Nephron (organoid): ENCODE measurements around the gene CREB3L1.

Experiments used
- H3K27ac Mint-ChIP-seq, 3 experiments: 2 replicates each; pipeline ENCODE4 v1.8.0; 2020; ENCODE audit warnings: mixed read lengths in 3 of 3, mild to moderate bottlenecking in 2 of 3, moderate library complexity in 1 of 3
- H3K27me3 Mint-ChIP-seq: 2 replicates; pipeline ENCODE4 v1.8.0; 2021; ENCODE audit warnings: low read depth, mild to moderate bottlenecking, moderate library complexity, mixed read lengths
- H3K36me3 Mint-ChIP-seq: 2 replicates; pipeline ENCODE4 v1.8.0; 2020; ENCODE audit warnings: low read depth, mixed read lengths
- H3K4me1 Mint-ChIP-seq: 2 replicates; pipeline ENCODE4 v1.8.0; 2020; ENCODE audit warnings: mixed read lengths
- H3K4me3 Mint-ChIP-seq, 3 experiments: 2 replicates each; pipeline ENCODE4 v1.8.0; 2020; ENCODE audit warnings: mild to moderate bottlenecking in 3 of 3, mixed read lengths in 3 of 3, moderate library complexity in 2 of 3
- H3K9me3 Mint-ChIP-seq: 2 replicates; pipeline ENCODE4 v1.8.0; 2020; ENCODE audit warnings: mixed read lengths
- TF ChIP-seq, protein P1 (sequence below), 3 experiments: fragments of 200-600 bp; sonication (generic); IDR thresholded peaks; one replicate each; pipeline ENCODE4 v1.5.0; 2021; ENCODE audit warnings: antibody characterized with exemption in 3 of 3; ENCODE audit not compliant: unreplicated experiment in 3 of 3

CREB3L1 gene

DNA sequence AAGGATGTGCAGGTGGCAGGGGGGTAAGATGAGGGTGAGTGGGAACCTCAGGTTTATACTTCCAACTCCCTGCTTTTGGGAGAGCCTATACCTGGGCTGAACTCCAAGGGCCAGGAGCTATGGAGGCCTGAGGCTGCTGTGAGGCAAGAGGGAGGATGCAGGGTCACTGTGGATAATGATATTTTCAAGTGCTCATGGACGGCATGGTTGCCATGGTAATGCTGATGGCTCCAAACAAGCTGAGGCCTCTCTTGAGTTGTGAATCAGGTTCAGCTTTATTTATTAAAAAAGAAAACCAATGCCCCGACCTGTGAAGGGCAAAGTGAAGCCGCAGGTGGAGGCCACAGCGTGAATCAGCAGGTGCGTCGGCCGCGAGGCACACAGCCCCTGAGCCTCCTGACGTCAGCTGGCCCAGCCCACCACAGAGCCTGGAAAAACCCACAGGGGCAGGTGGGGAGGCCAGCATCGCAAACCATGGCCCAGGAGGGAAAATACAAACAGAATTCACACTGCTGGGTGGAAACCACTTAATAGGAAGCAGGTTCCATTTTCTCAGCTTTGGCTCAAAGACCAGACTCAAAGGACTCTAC is 17.4 kb upstream of the CREB3L1 start:
- no peaks in the 10 kb centered on the region for H3K36me3 Mint-ChIP-seq
- H3K4me3 Mint-ChIP-seq = no peak overlapping the region
- H3K4me1 Mint-ChIP-seq = no peaks in the 10 kb centered on the region
- H3K27me3 Mint-ChIP-seq = peaks cover 4% of the 10 kb centered on the region
- TF ChIP-seq, protein P1, sequence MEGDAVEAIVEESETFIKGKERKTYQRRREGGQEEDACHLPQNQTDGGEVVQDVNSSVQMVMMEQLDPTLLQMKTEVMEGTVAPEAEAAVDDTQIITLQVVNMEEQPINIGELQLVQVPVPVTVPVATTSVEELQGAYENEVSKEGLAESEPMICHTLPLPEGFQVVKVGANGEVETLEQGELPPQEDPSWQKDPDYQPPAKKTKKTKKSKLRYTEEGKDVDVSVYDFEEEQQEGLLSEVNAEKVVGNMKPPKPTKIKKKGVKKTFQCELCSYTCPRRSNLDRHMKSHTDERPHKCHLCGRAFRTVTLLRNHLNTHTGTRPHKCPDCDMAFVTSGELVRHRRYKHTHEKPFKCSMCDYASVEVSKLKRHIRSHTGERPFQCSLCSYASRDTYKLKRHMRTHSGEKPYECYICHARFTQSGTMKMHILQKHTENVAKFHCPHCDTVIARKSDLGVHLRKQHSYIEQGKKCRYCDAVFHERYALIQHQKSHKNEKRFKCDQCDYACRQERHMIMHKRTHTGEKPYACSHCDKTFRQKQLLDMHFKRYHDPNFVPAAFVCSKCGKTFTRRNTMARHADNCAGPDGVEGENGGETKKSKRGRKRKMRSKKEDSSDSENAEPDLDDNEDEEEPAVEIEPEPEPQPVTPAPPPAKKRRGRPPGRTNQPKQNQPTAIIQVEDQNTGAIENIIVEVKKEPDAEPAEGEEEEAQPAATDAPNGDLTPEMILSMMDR (IDR thresholded peaks at IDR 0.05; ENCODE audit: unreplicated experiment in 3 of 3) = no peak
- no peaks in the 10 kb centered on the region for H3K9me3 Mint-ChIP-seq
- H3K27ac Mint-ChIP-seq = no peak overlapping the region

- Mint-ChIP-seq H3K9me3 (no peaks in the 10 kb centered on the region), H3K27me3 (peaks cover 4% of the 10 kb centered on the region), H3K4me1 (no peaks in the 10 kb centered on the region), H3K36me3 (no peaks in the 10 kb centered on the region), H3K4me3 (no peak overlapping the region), H3K27ac (no peak overlapping the region)
- TF ChIP-seq, protein P1 (IDR thresholded peaks at IDR 0.05; ENCODE audit: unreplicated experiment in 3 of 3) = no peak
Observed at GRCh38 chr11:46263120-46263519, 14.3 kb upstream of the CREB3L1 start.

- no peaks in the 10 kb centered on the region for H3K36me3 Mint-ChIP-seq
- peaks cover 4% of the 10 kb centered on the region for H3K27me3 Mint-ChIP-seq
- H3K27ac Mint-ChIP-seq = no peak overlapping the region
- TF ChIP-seq, protein P1 (IDR thresholded peaks at IDR 0.05; ENCODE audit: unreplicated experiment in 3 of 3) = no peak
- no peaks in the 10 kb centered on the region for H3K9me3 Mint-ChIP-seq
- H3K4me3 Mint-ChIP-seq = no peak overlapping the region
- H3K4me1 Mint-ChIP-seq = no peaks in the 10 kb centered on the region
Observed at GRCh38 chr11:46264030-46264429, 13.4 kb upstream of the CREB3L1 start.

DNA sequence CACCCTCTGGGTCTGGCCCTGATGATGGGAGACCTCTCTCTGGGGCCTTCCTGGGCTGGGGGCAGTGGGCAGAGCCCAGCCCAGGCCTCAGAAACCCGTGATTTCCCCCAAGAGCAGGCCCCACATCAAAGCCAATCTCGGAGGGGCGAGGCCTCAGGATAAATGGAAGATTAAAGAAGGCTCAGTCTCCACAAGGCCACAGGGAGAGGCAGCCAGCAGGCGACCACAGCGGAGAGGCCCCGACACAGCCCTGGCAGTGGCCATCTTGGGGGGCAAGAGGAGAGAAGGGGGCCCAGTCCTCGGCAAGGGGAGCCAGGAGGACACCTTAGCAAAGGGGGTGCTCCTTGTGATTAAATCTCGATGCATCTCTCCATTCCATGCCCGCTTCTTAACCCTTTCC is 12.5 kb upstream of the CREB3L1 start:
- Mint-ChIP-seq H3K4me3 (no peak overlapping the region), H3K27me3 (peaks cover 4% of the 10 kb centered on the region), H3K9me3 (no peaks in the 10 kb centered on the region), H3K4me1 (no peaks in the 10 kb centered on the region), H3K27ac (no peak overlapping the region), H3K36me3 (no peaks in the 10 kb centered on the region)
- TF ChIP-seq, protein P1 (IDR thresholded peaks at IDR 0.05; ENCODE audit: unreplicated experiment in 3 of 3) = no peak

- peaks cover 2% of the 10 kb centered on the region for H3K4me1 Mint-ChIP-seq
- H3K4me3 Mint-ChIP-seq = no peak overlapping the region
- TF ChIP-seq, protein P1 (IDR thresholded peaks at IDR 0.05; ENCODE audit: unreplicated experiment in 3 of 3) = no peak
- H3K27me3 Mint-ChIP-seq = peaks cover 4% of the 10 kb centered on the region
- no peak overlapping the region for H3K27ac Mint-ChIP-seq
- H3K36me3 Mint-ChIP-seq = no peaks in the 10 kb centered on the region
- no peaks in the 10 kb centered on the region for H3K9me3 Mint-ChIP-seq
Observed at GRCh38 chr11:46265764-46266163, 11.7 kb upstream of the CREB3L1 start.

DNA sequence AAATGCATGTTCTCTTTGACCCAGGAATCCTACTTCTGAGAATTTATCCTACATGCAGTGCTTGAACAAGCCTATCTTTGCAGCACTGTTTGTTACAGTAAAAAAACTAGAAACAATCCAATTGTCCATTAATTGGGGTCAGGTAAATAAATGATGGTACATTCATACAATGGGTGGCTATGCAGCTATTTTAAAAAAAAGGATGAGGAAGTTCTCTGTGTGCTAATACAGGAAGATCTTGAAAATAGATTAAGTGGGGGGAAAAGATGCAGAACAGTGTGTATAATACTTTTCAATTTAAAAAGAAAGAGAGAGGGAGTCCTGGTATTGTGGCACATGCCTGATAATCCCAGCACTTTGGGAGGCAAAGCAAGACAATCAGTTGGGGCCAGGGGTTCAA is 9.5 kb upstream of the CREB3L1 start:
- peaks cover 8% of the 10 kb centered on the region for H3K27me3 Mint-ChIP-seq
- H3K4me1 Mint-ChIP-seq = peaks cover 19% of the 10 kb centered on the region
- TF ChIP-seq, protein P1 (IDR thresholded peaks at IDR 0.05; ENCODE audit: unreplicated experiment in 3 of 3) = no peak
- no peaks in the 10 kb centered on the region for H3K9me3 Mint-ChIP-seq
- no peaks in the 10 kb centered on the region for H3K36me3 Mint-ChIP-seq
- H3K27ac Mint-ChIP-seq = peak overlapping the region in 1 of 3 experiments; percentile 6
- no peak overlapping the region for H3K4me3 Mint-ChIP-seq
